ENCODE measurements around the gene CCDC28B.

Gene CCDC28B

GRCh38 chr1:32221980-32222755 is 21.8 kb downstream of the CCDC28B start, which contains the start of the genes EIF3I and TMEM234:
EIF3I (plus strand) TSS chr1:32222407; CDS start chr1:32222442, 35 bp downstream.
TMEM234 (minus strand) TSS chr1:32222353; CDS start chr1:32222322, 31 bp downstream.
- no peak for DNase-seq (ENCODE audit: low read depth)

- no peak for DNase-seq (ENCODE audit: low read depth)
Measured at GRCh38 chr1:32223683-32224082, 23.3 kb downstream of the CCDC28B start.

GRCh38 chr1:32224285-32224684 is 23.9 kb downstream of the CCDC28B start:
- no peak for DNase-seq (ENCODE audit: low read depth)

- DNase-seq (ENCODE audit: low read depth): no peak
Measured at GRCh38 chr1:32228771-32229170, 28.4 kb downstream of the CCDC28B start.

GRCh38 chr1:32231843-32232432 is 31.5 kb downstream of the CCDC28B start:
- no peak for DNase-seq (ENCODE audit: low read depth)

GRCh38 chr1:32232558-32233304 is 32.3 kb downstream of the CCDC28B start:
- DNase-seq (ENCODE audit: low read depth): no peak

GRCh38 chr1:32234792-32235191 is 34.4 kb downstream of the CCDC28B start:
- DNase-seq (ENCODE audit: low read depth): no peak

- DNase-seq (ENCODE audit: low read depth): no peak
Measured at GRCh38 chr1:32239337-32239736, 38.9 kb downstream of the CCDC28B start.

- DNase-seq (ENCODE audit: low read depth): no peak
Measured at GRCh38 chr1:32239790-32240139, 39.4 kb downstream of the CCDC28B start.

- DNase-seq (ENCODE audit: low read depth): no peak
Measured at GRCh38 chr1:32240140-32240951, 40.0 kb downstream of the CCDC28B start.

GRCh38 chr1:32241001-32241763 is 40.8 kb downstream of the CCDC28B start:
- DNase-seq (ENCODE audit: low read depth): no peak

GRCh38 chr1:32242341-32242851 is 42.0 kb downstream of the CCDC28B start:
- DNase-seq (ENCODE audit: low read depth): no peak

- peak; percentile 59 for DNase-seq (ENCODE audit: low read depth)
Measured at GRCh38 chr1:32246888-32247273, 46.5 kb downstream of the CCDC28B start, which contains the start of gene FAM167B. FAM167B (plus strand) TSS chr1:32247222; CDS start chr1:32247422, 200 bp downstream.

- DNase-seq (ENCODE audit: low read depth): no peak
Measured at GRCh38 chr1:32247452-32247851, 47.1 kb downstream of the CCDC28B start.

GRCh38 chr1:32247983-32248889 is 47.8 kb downstream of the CCDC28B start:
- DNase-seq (ENCODE audit: low read depth): no peak

GRCh38 chr1:32249831-32250525 is 49.6 kb downstream of the CCDC28B start:
- DNase-seq (ENCODE audit: low read depth): no peak

GRCh38 chr1:32250893-32251716 is 50.7 kb downstream of the CCDC28B start, which contains the start of gene LCK:
LCK (plus strand) TSS chr1:32251265; CDS start chr1:32274330, 23,065 bp downstream.
- DNase-seq (ENCODE audit: low read depth): no peak
